Mesenchymal stem cell (in vitro differentiated cells and primary cell): ENCODE measurements around the gene CEP192.

Source experiments
- DNase-seq: peaks from one replicate; pipeline ENCODE4 v3.0.0-alpha.2; 2013
- H2AFZ ChIP-seq: one replicate; pipeline ENCODE4 v1.6.1; 2013; ENCODE audit warnings: low read depth, mild to moderate bottlenecking, control low read depth, inconsistent platforms, low read length, moderate library complexity
- H2AK5ac ChIP-seq: 2 replicates; pipeline ENCODE4 v1.6.1; 2013; ENCODE audit warnings: low read length, moderate library complexity, mild to moderate bottlenecking, inconsistent platforms; ENCODE audit not compliant: severe bottlenecking
- H2BK120ac ChIP-seq: one replicate; pipeline ENCODE4 v1.6.1; 2013; ENCODE audit warnings: low read depth, mild to moderate bottlenecking, inconsistent platforms, low read length, moderate library complexity
- H2BK12ac ChIP-seq, 2 experiments: one replicate each; pipeline ENCODE4 v1.6.1; 2013; ENCODE audit warnings: inconsistent platforms in 2 of 2, low read length in 2 of 2, mild to moderate bottlenecking in 2 of 2, moderate library complexity in 2 of 2, control low read depth in 1 of 2
- H2BK15ac ChIP-seq: one replicate; pipeline ENCODE4 v1.6.1; 2013; ENCODE audit warnings: mild to moderate bottlenecking, low read depth, inconsistent platforms; ENCODE audit not compliant: poor library complexity, severe bottlenecking
- H2BK5ac ChIP-seq: 2 replicates; pipeline ENCODE4 v1.6.1; 2013; ENCODE audit warnings: low read depth, mild to moderate bottlenecking, low read length, control low read depth, inconsistent platforms; ENCODE audit not compliant: poor library complexity, severe bottlenecking
- H3K14ac ChIP-seq, 2 experiments: one replicate each; pipeline ENCODE4 v1.6.1; 2013; ENCODE audit warnings: inconsistent platforms in 2 of 2, low read length in 2 of 2, control low read depth in 1 of 2, mild to moderate bottlenecking in 1 of 2, moderate library complexity in 1 of 2
- H3K18ac ChIP-seq, 2 experiments: one replicate each; pipeline ENCODE4 v1.6.1; 2013; ENCODE audit warnings: inconsistent platforms in 2 of 2, low read length in 2 of 2, control low read depth in 1 of 2, low read depth in 1 of 2, mild to moderate bottlenecking in 1 of 2
- H3K23ac ChIP-seq, 2 experiments: one replicate each; pipeline ENCODE4 v1.6.1; 2013; ENCODE audit warnings: inconsistent platforms in 2 of 2, low read length in 2 of 2, mild to moderate bottlenecking in 2 of 2, moderate library complexity in 2 of 2, control low read depth in 1 of 2
- H3K27ac ChIP-seq: 2 replicates; pipeline ENCODE4 v1.5.1; 2013; ENCODE audit warnings: mild to moderate bottlenecking, moderate library complexity, low read length, control low read depth, inconsistent platforms; ENCODE audit not compliant: poor library complexity, severe bottlenecking
- H3K27me3 ChIP-seq, 2 experiments: 2 replicates each; pipeline versions ENCODE4 v1.6.1 to v1.7.0; 2013; ENCODE audit warnings: low read length in 2 of 2, mild to moderate bottlenecking in 2 of 2, moderate library complexity in 2 of 2, control low read depth in 1 of 2, inconsistent platforms in 1 of 2; ENCODE audit not compliant: control insufficient read depth in 1 of 2, insufficient read depth in 1 of 2
- H3K36me3 ChIP-seq, 2 experiments: 2 replicates each; pipeline versions ENCODE4 v1.6.1 to v1.7.0; 2013; ENCODE audit warnings: low read length in 2 of 2, control low read depth in 1 of 2, inconsistent platforms in 1 of 2, low read depth in 1 of 2, mild to moderate bottlenecking in 1 of 2; ENCODE audit not compliant: insufficient read depth in 2 of 2, control insufficient read depth in 1 of 2
- H3K4ac ChIP-seq, 2 experiments: one replicate each; pipeline ENCODE4 v1.6.1; 2013; ENCODE audit warnings: inconsistent platforms in 2 of 2, low read length in 2 of 2, mild to moderate bottlenecking in 2 of 2, moderate library complexity in 2 of 2, control low read depth in 1 of 2, low read depth in 1 of 2
- H3K4me1 ChIP-seq: 2 replicates; pipeline ENCODE4 v1.6.1; 2013; ENCODE audit warnings: low read depth, low read length, control low read depth; ENCODE audit not compliant: control insufficient read depth, insufficient read depth
- H3K4me2 ChIP-seq: 2 replicates; pipeline ENCODE4 v1.6.1; 2013; ENCODE audit warnings: low read length, mild to moderate bottlenecking, inconsistent platforms; ENCODE audit not compliant: poor library complexity, severe bottlenecking
- H3K4me3 ChIP-seq, 2 experiments: 2 replicates each; pipeline versions ENCODE4 v1.5.1 to v1.7.0; 2013; ENCODE audit warnings: low read length in 2 of 2, mild to moderate bottlenecking in 2 of 2, control low read depth in 1 of 2, low read depth in 1 of 2; ENCODE audit not compliant: insufficient read depth in 1 of 2
- H3K79me1 ChIP-seq: replicated peaks from 2 replicates; pipeline ENCODE4 v1.6.1; 2013; ENCODE audit warnings: mild to moderate bottlenecking, control low read depth, low read length, inconsistent platforms; ENCODE audit not compliant: poor library complexity, severe bottlenecking
- H3K9ac ChIP-seq: 2 replicates; pipeline ENCODE4 v1.7.0; 2013; ENCODE audit warnings: mild to moderate bottlenecking, low read length, moderate library complexity
- H3K9me3 ChIP-seq: 2 replicates; pipeline ENCODE4 v1.7.0; 2013; ENCODE audit warnings: mild to moderate bottlenecking, low read length; ENCODE audit not compliant: control insufficient read depth
- H4K8ac ChIP-seq: one replicate; pipeline ENCODE4 v1.6.1; 2013; ENCODE audit warnings: inconsistent platforms, mild to moderate bottlenecking, low read length, moderate library complexity
- H4K91ac ChIP-seq: one replicate; pipeline ENCODE4 v1.6.1; 2013; ENCODE audit warnings: mild to moderate bottlenecking, low read length, inconsistent platforms
- WGBS: methylation state at CpG from one replicate; pipeline ENCODE4 v1.1.7; 2013; ENCODE audit warnings: mixed read lengths; 5-methylcytosine and 5-hydroxymethylcytosine counted together

CEP192 gene

DNA sequence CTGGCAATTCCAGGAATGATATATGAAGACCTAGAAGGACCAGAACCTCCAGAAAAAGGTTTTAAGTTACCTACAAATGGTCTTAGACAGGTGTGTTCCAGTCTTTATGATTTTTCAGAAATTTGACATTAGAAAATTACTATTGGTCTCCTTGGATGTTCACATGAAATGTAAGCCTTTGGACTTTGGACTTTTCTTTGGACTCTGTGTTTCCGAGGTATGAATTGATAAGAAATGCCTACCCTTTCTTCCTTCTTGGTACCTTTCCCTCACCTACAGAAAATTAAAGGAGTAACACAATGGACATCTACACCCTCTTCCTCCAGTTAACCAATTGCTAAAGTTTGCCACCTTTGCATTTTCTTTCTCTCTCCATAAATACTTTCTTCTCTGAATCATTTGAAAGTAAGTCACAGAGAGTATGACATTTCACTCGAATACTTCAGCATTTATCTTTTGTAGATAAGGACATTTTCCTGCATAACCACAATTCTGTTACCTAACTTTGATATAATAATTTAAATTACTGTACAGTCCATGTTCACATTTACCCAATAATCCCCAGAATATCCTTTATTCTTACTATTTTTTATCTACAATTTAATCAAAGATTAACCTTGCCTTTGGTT, 26.2 kb downstream of the CEP192 start:
- Histone ChIP-seq H2BK120ac (no peak overlapping the region), H3K4ac (no peak overlapping the region), H2AFZ (no peak overlapping the region), H4K8ac (no peak overlapping the region), H3K4me3 (no peak overlapping the region), H3K9ac (no peak overlapping the region), H2BK12ac (no peak overlapping the region), H4K91ac (no peak overlapping the region), H3K9me3 (no peaks in the 10 kb centered on the region), H3K27me3 (no peaks in the 10 kb centered on the region), H2AK5ac (no peak overlapping the region), H2BK5ac (no peak overlapping the region), H2BK15ac (no peak overlapping the region), H3K18ac (no peak overlapping the region), H3K4me1 (no peaks in the 10 kb centered on the region), H3K27ac (no peak overlapping the region), H3K36me3 (peaks cover 9 to 89% of the 10 kb centered on the region in 2 experiments), H3K79me1 (peaks cover 15% of the 10 kb centered on the region), H3K14ac (no peak overlapping the region), H3K23ac (no peak overlapping the region), H3K4me2 (no peak overlapping the region)
- WGBS = 100% methylated on average over 1 of the region's 2 CpGs
- no peak for DNase-seq

GRCh38 chr18:13018374-13018773, 27.2 kb downstream of the CEP192 start:
- H3K18ac ChIP-seq = no peak overlapping the region
- H2BK15ac ChIP-seq = no peak overlapping the region
- H3K27me3 ChIP-seq = no peaks in the 10 kb centered on the region
- no peak overlapping the region for H3K14ac ChIP-seq
- H4K91ac ChIP-seq = no peak overlapping the region
- WGBS = 100% methylated on average over 1 of the region's 2 CpGs
- H3K4me1 ChIP-seq = no peaks in the 10 kb centered on the region
- H2BK12ac ChIP-seq = no peak overlapping the region
- peaks cover 11 to 82% of the 10 kb centered on the region in 2 experiments for H3K36me3 ChIP-seq
- H3K4me3 ChIP-seq = no peak overlapping the region
- no peak overlapping the region for H3K23ac ChIP-seq
- H3K79me1 ChIP-seq = peaks cover 11% of the 10 kb centered on the region
- no peaks in the 10 kb centered on the region for H3K9me3 ChIP-seq
- no peak overlapping the region for H4K8ac ChIP-seq
- no peak overlapping the region for H3K27ac ChIP-seq
- no peak overlapping the region for H3K4me2 ChIP-seq
- H3K9ac ChIP-seq = no peak overlapping the region
- no peak overlapping the region for H2AK5ac ChIP-seq
- no peak for DNase-seq
- no peak overlapping the region for H2BK5ac ChIP-seq
- H2AFZ ChIP-seq = no peak overlapping the region
- no peak overlapping the region for H2BK120ac ChIP-seq
- no peak overlapping the region for H3K4ac ChIP-seq

DNA sequence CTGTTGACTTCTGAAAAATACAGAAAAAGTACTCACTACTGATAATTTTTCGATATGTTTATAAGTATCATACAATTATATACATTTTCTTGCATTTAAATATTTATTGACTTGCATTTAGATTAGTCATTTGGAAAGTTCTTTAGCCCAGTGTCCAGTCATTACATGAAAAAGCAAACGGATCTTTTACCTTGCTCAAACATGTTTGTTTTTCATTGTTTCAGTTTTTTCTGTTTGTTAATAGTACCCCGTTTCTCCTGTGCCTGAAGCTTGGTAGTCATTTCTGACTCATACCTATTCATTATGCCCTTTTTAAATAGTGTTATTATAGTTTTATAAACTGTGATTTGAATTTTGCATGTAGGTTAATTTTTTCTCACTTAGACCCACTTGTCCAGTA, 28.1 kb downstream of the CEP192 start:
- H4K8ac ChIP-seq = no peak overlapping the region
- H2BK120ac ChIP-seq = no peak overlapping the region
- no peak overlapping the region for H2BK12ac ChIP-seq
- H3K4me1 ChIP-seq = no peaks in the 10 kb centered on the region
- peaks cover 11 to 80% of the 10 kb centered on the region in 2 experiments for H3K36me3 ChIP-seq
- no peak overlapping the region for H3K9ac ChIP-seq
- H3K79me1 ChIP-seq = peaks cover 10% of the 10 kb centered on the region
- H3K27ac ChIP-seq = no peak overlapping the region
- H3K27me3 ChIP-seq = no peaks in the 10 kb centered on the region
- H3K4me2 ChIP-seq = no peak overlapping the region
- DNase-seq = no peak
- H3K14ac ChIP-seq = no peak overlapping the region
- H2BK15ac ChIP-seq = no peak overlapping the region
- WGBS = no CpG with 5 or more reads among the region's 3 CpGs
- no peak overlapping the region for H2BK5ac ChIP-seq
- no peak overlapping the region for H2AFZ ChIP-seq
- no peak overlapping the region for H3K23ac ChIP-seq
- H4K91ac ChIP-seq = no peak overlapping the region
- no peak overlapping the region for H3K4ac ChIP-seq
- no peak overlapping the region for H3K18ac ChIP-seq
- no peaks in the 10 kb centered on the region for H3K9me3 ChIP-seq
- H3K4me3 ChIP-seq = no peak overlapping the region
- no peak overlapping the region for H2AK5ac ChIP-seq

DNA sequence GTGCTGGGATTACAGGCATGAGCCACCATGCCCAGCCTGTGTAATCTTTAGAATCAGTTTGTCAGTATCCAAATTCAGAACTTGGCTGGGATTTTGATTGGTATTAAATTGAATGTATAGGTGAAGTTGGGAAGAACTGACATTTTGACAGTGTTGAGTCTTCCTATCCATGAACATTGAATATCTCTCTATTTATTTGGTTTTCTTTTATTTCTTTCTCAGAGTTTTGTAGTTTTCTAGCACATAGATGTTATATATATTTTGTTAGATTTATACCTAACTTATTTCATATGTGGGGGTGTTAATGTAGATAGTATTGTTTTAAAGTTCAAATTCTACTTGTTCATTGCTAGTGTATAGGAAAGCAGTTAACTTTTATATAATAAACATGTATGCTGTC, 31.5 kb downstream of the CEP192 start:
- no peak overlapping the region for H2BK12ac ChIP-seq
- H3K4me3 ChIP-seq = no peak overlapping the region
- no peak overlapping the region for H3K27ac ChIP-seq
- H3K4me2 ChIP-seq = no peak overlapping the region
- H2AK5ac ChIP-seq = no peak overlapping the region
- H3K9me3 ChIP-seq = no peaks in the 10 kb centered on the region
- H4K91ac ChIP-seq = no peak overlapping the region
- H2AFZ ChIP-seq = no peak overlapping the region
- peaks cover 10% of the 10 kb centered on the region for H3K79me1 ChIP-seq
- H3K27me3 ChIP-seq = no peaks in the 10 kb centered on the region
- DNase-seq = no peak
- H3K4ac ChIP-seq = no peak overlapping the region
- no peak overlapping the region for H4K8ac ChIP-seq
- no peak overlapping the region for H3K14ac ChIP-seq
- H3K36me3 ChIP-seq = peaks cover 7 to 74% of the 10 kb centered on the region in 2 experiments
- H3K9ac ChIP-seq = no peak overlapping the region
- no peak overlapping the region for H2BK120ac ChIP-seq
- no peaks in the 10 kb centered on the region for H3K4me1 ChIP-seq
- no peak overlapping the region for H2BK5ac ChIP-seq
- no peak overlapping the region for H2BK15ac ChIP-seq
- H3K18ac ChIP-seq = no peak overlapping the region
- no peak overlapping the region for H3K23ac ChIP-seq
